H1 (cell line): ENCODE data around the gene GET3.

ENCODE experiments used
- CHD7 ChIP-seq: fragments of 300-600 bp; sonication (generic); IDR thresholded peaks from 2 replicates; pipeline ENCODE4 v1.7.1; 2012; ENCODE audit warnings: low read length, moderate library complexity, mild to moderate bottlenecking, inconsistent platforms; ENCODE audit not compliant: insufficient replicate concordance
- CTCF ChIP-seq, 3 experiments: IDR thresholded peaks; 1 replicate in 2 of 3; 2 replicates in 1 of 3; pipeline versions ENCODE4 v1.5.1 to v1.6.1; 2011; ENCODE audit warnings: low read length in 3 of 3, mild to moderate bottlenecking in 3 of 3, inconsistent platforms in 2 of 3, low read depth in 1 of 3, moderate library complexity in 1 of 3; ENCODE audit not compliant: insufficient read depth in 1 of 3; ENCODE audit errors: control extremely low read depth in 1 of 3
- POLR2A ChIP-seq, 2 experiments: IDR thresholded peaks; 1 replicate in 1 of 2; 2 replicates in 1 of 2; pipeline ENCODE4 v1.6.1; 2011; ENCODE audit warnings: low read depth in 2 of 2, low read length in 2 of 2, mild to moderate bottlenecking in 2 of 2; ENCODE audit errors: control extremely low read depth in 1 of 2
- RAD21 ChIP-seq, 2 experiments: IDR thresholded peaks in 1 of 2; conservative IDR thresholded peaks in 1 of 2; 2 replicates each; pipeline ENCODE4 v1.6.1; 2011; ENCODE audit warnings: low read depth in 2 of 2, low read length in 2 of 2, improper control_type of control experiment in 1 of 2, inconsistent platforms in 1 of 2, mild to moderate bottlenecking in 1 of 2, moderate library complexity in 1 of 2
- RXRA ChIP-seq: IDR thresholded peaks from 2 replicates; pipeline ENCODE4 v1.6.1; 2011; ENCODE audit warnings: low read depth, mild to moderate bottlenecking, low read length, moderate library complexity; ENCODE audit not compliant: insufficient read depth
- TF ChIP-seq, protein P1 (sequence below): IDR thresholded peaks from 2 replicates; pipeline ENCODE4 v1.6.1; 2012; ENCODE audit warnings: inconsistent platforms

DNA sequence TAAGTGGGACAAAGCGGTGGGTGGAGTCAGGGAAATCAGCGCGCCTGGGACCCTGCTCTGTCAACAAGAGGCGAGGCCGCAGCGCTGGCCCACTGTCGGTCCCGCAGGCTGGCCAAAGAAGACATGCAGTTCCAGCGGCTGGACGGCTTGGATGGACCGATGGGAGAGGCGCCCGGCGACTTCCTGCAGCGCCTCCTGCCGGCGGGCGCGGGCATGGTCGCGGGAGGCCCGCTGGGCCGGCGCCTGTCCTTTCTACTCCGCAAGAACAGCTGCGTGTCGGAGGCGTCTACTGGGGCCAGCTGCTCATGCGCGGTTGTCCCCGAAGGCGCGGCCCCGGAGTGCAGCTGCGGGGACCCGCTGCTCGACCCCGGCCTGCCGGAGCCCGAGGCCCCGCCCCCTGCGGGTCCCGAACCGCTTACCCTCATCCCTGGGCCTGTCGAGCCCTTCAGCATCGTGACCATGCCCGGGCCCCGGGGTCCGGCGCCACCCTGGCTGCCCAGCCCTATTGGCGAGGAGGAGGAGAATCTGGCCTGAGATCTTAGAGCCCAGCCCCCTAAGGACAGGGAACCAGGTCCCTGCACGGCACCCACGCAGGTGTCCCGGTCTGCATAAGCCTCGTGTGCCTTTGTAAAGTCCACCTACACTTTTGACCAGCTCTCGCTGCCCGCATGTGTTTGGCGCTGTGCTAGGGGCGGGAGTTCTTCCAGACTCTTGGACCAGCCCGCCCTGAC lies 20.4 kb downstream of the GET3 start:
- TF ChIP-seq POLR2A (IDR thresholded peaks at IDR 0.05; ENCODE audit: control extremely low read depth in 1 of 2, low read depth in 2 of 2, low read length in 2 of 2) (peak in 1 of 2 experiments; percentile 59; a peak in 1 of 3 replicates), RAD21 (IDR thresholded peaks at IDR 0.05 in 1 of 2, conservative IDR thresholded peaks at IDR 0.05 in 1 of 2; ENCODE audit: low read depth in 2 of 2, low read length in 2 of 2) (peak; percentile 52 to 63), CTCF (IDR thresholded peaks at IDR 0.05; ENCODE audit: control extremely low read depth in 1 of 3, insufficient read depth in 1 of 3, low read depth in 1 of 3, low read length in 3 of 3) (peak; percentile 90 to 94 (median 91)), RXRA (no peak), CHD7 (no peak)
- TF ChIP-seq, protein P1, sequence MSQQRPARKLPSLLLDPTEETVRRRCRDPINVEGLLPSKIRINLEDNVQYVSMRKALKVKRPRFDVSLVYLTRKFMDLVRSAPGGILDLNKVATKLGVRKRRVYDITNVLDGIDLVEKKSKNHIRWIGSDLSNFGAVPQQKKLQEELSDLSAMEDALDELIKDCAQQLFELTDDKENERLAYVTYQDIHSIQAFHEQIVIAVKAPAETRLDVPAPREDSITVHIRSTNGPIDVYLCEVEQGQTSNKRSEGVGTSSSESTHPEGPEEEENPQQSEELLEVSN: no peak; the same call in 1 of the 2 replicates
